Measurements from ENCODE around the gene FANK1.

DNA sequence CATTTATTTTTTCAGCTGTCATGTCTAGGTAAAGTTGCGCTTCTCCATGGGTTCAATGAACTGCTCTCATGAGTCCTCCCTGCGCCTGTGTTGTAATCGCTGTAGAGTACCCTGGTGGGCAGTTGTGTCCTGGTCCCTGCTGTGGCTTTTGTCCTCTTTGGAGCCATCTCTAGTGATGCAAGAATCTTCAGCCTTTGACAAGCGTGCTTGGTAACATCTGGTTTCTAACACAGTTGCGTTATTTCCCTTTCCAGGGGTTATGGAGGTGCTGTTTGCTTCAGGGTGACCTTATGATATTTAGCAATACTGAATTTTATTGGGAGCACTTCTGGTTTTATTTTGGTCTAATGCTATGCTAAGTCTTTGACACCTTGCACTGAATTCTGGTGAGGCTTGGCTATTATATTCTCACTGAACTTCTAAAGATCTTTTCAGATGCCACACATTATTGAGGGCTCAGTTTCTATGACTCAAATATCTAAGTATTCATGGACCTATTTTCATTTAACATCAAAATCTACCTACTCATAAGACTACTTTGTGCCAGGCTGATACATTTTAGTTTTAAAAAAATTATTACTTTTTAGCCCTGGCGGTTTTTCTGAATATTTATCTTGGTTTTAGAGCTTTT is 88.6 kb downstream of the FANK1 start:
- TF ChIP-seq, protein P1, sequence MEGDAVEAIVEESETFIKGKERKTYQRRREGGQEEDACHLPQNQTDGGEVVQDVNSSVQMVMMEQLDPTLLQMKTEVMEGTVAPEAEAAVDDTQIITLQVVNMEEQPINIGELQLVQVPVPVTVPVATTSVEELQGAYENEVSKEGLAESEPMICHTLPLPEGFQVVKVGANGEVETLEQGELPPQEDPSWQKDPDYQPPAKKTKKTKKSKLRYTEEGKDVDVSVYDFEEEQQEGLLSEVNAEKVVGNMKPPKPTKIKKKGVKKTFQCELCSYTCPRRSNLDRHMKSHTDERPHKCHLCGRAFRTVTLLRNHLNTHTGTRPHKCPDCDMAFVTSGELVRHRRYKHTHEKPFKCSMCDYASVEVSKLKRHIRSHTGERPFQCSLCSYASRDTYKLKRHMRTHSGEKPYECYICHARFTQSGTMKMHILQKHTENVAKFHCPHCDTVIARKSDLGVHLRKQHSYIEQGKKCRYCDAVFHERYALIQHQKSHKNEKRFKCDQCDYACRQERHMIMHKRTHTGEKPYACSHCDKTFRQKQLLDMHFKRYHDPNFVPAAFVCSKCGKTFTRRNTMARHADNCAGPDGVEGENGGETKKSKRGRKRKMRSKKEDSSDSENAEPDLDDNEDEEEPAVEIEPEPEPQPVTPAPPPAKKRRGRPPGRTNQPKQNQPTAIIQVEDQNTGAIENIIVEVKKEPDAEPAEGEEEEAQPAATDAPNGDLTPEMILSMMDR (IDR thresholded peaks at IDR 0.05) = no peak
- no peak for TF ChIP-seq POLR2A (IDR thresholded peaks at IDR 0.05)

Measured in uterus (tissue), 2 donors.